ENCODE data around the gene SSR4. TPM values are rescaled to one million over a fixed set of nuclear protein-coding genes. Genes with fewer than 3 reads are reported as not detected.

Gene SSR4
- total RNA-seq, 2 experiments from 2014 or later, result 171 to 173 TPM

GRCh38 chrX:153782871-153783270 lies 11.6 kb upstream of the SSR4 start:
- Mint-ChIP-seq H3K27ac (no peak overlapping the region), H3K4me3 (no peak overlapping the region), H3K36me3 (ENCODE audit: low read depth) (peaks cover 8% of the 10 kb centered on the region), H3K4me1 (ENCODE audit: low read depth) (peaks cover 5% of the 10 kb centered on the region), H3K9me3 (no peaks in the 10 kb centered on the region), H3K27me3 (peaks cover 5% of the 10 kb centered on the region)
- ATAC-seq (ENCODE audit: poor library complexity) (no peak), DNase-seq (no peak)
- Histone ChIP-seq H3K27me3 (ENCODE audit: control insufficient read depth in 1 of 2, insufficient read depth in 2 of 2, low read length in 2 of 2) (peaks cover 0 to 4% of the 10 kb centered on the region in 2 experiments), H3K36me3 (ENCODE audit: insufficient read depth, low read length) (peaks cover 12% of the 10 kb centered on the region), H3K27ac (ENCODE audit: low read depth in 1 of 2, low read length in 2 of 2) (no peak overlapping the region), H3K4me3 (ENCODE audit: low read length) (no peak overlapping the region), H3K9me3 (ENCODE audit: control insufficient read depth in 1 of 2, insufficient read depth in 1 of 2, low read length in 2 of 2) (peaks cover 0 to 6% of the 10 kb centered on the region in 2 experiments), H3K4me1 (ENCODE audit: insufficient read depth, low read length) (no peaks in the 10 kb centered on the region)
- ChIA-PET CTCF (no interaction called here), POLR2A (no interaction called here)
- intact Hi-C loops (cut with DNase I, micrococcal nuclease), result no loop called here
- TF ChIP-seq CTCF (IDR thresholded peaks at IDR 0.05), result no peak

- no peak overlapping the region for H3K27ac ChIP-seq (ENCODE audit: low read depth in 1 of 2, low read length in 2 of 2)
- no peaks in the 10 kb centered on the region for H3K9me3 Mint-ChIP-seq
- peaks cover 0 to 6% of the 10 kb centered on the region in 2 experiments for H3K9me3 ChIP-seq (ENCODE audit: control insufficient read depth in 1 of 2, insufficient read depth in 1 of 2, low read length in 2 of 2)
- H3K27me3 Mint-ChIP-seq, result peaks cover 5% of the 10 kb centered on the region
- H3K36me3 ChIP-seq (ENCODE audit: insufficient read depth, low read length), result peaks cover 16% of the 10 kb centered on the region
- peaks cover 0 to 4% of the 10 kb centered on the region in 2 experiments for H3K27me3 ChIP-seq (ENCODE audit: control insufficient read depth in 1 of 2, insufficient read depth in 2 of 2, low read length in 2 of 2)
- H3K36me3 Mint-ChIP-seq (ENCODE audit: low read depth), result peaks cover 8% of the 10 kb centered on the region
- no peak for TF ChIP-seq CTCF (IDR thresholded peaks at IDR 0.05)
- CTCF ChIA-PET, result no interaction called here
- intact Hi-C loops (cut with DNase I, micrococcal nuclease), result no loop called here
- POLR2A ChIA-PET, result no interaction called here
- no peak overlapping the region for H3K4me3 Mint-ChIP-seq
- ATAC-seq (ENCODE audit: poor library complexity), result no peak
- H3K4me1 Mint-ChIP-seq (ENCODE audit: low read depth), result peaks cover 5% of the 10 kb centered on the region
- no peak overlapping the region for H3K27ac Mint-ChIP-seq
- H3K4me3 ChIP-seq (ENCODE audit: low read length), result no peak overlapping the region
- no peak for DNase-seq
- no peaks in the 10 kb centered on the region for H3K4me1 ChIP-seq (ENCODE audit: insufficient read depth, low read length)
These were observed 11.0 kb upstream of the SSR4 start for GRCh38 chrX:153783378-153784013.

- no peaks in the 10 kb centered on the region for H3K9me3 Mint-ChIP-seq
- Histone ChIP-seq H3K4me3 (ENCODE audit: low read length) (no peak overlapping the region), H3K27ac (ENCODE audit: low read depth in 1 of 2, low read length in 2 of 2) (no peak overlapping the region), H3K4me1 (ENCODE audit: insufficient read depth, low read length) (no peaks in the 10 kb centered on the region), H3K27me3 (ENCODE audit: control insufficient read depth in 1 of 2, insufficient read depth in 2 of 2, low read length in 2 of 2) (peaks cover 0 to 4% of the 10 kb centered on the region in 2 experiments), H3K36me3 (ENCODE audit: insufficient read depth, low read length) (peaks cover 22% of the 10 kb centered on the region), H3K9me3 (ENCODE audit: control insufficient read depth in 1 of 2, insufficient read depth in 1 of 2, low read length in 2 of 2) (peaks cover 0 to 6% of the 10 kb centered on the region in 2 experiments)
- intact Hi-C loops (cut with DNase I, micrococcal nuclease), result no loop called here
- ChIA-PET CTCF (no interaction called here), POLR2A (no interaction called here)
- TF ChIP-seq CTCF (IDR thresholded peaks at IDR 0.05), result no peak
- peaks cover 5% of the 10 kb centered on the region for H3K27me3 Mint-ChIP-seq
- H3K4me3 Mint-ChIP-seq, result no peak overlapping the region
- H3K36me3 Mint-ChIP-seq (ENCODE audit: low read depth), result peaks cover 8% of the 10 kb centered on the region
- DNase-seq, result no peak
- H3K4me1 Mint-ChIP-seq (ENCODE audit: low read depth), result peaks cover 5% of the 10 kb centered on the region
- no peak for ATAC-seq (ENCODE audit: poor library complexity)
- H3K27ac Mint-ChIP-seq, result no peak overlapping the region
These were observed 10.0 kb upstream of the SSR4 start for GRCh38 chrX:153784325-153784967.
